VCaP (cell line): ENCODE measurements around the gene CYP2C8.
"Not testable (repeated sequence)": the region's sequence is repeated elsewhere in the genome, so short reads cannot be mapped to it uniquely, and the experiment has no call there.

Experiments used
- H3K27ac ChIP-seq: fragments of 450-650 bp; 2 replicates; pipeline ENCODE4 v1.5.1; 2017
- CTCF ChIP-seq: fragments of 450-650 bp; conservative IDR thresholded peaks from 2 replicates; pipeline ENCODE4 v1.5.1; 2017; ENCODE audit warnings: mild to moderate bottlenecking, moderate library complexity

The CYP2C8 gene

GRCh38 chr10:95069286-95069685, at the start of gene CYP2C8:
Gene CYP2C8 (minus strand): TSS chr10:95069497. CDS start chr10:95069402, 95 bp downstream.
- TF ChIP-seq CTCF, result no peak
- peak within 1 kb of the TSS; percentile 62; the same call in 1 of the 2 replicates for H3K27ac ChIP-seq

- no peak overlapping the region for H3K27ac ChIP-seq
- no peak for TF ChIP-seq CTCF
Observed at GRCh38 chr10:95116869-95117269, 47.6 kb upstream of the CYP2C8 start.

- H3K27ac ChIP-seq, result not testable (repeated sequence)
Observed at GRCh38 chr10:95110823-95111222, 41.5 kb upstream of the CYP2C8 start.

GRCh38 chr10:95097805-95098204, 28.5 kb upstream of the CYP2C8 start:
- H3K27ac ChIP-seq, result no peak overlapping the region
- TF ChIP-seq CTCF, result no peak

- TF ChIP-seq CTCF, result no peak
- no peak overlapping the region for H3K27ac ChIP-seq
Observed at GRCh38 chr10:95096143-95096542, 26.8 kb upstream of the CYP2C8 start.

GRCh38 chr10:95079626-95080025, 10.3 kb upstream of the CYP2C8 start:
- H3K27ac ChIP-seq, result not testable (repeated sequence)

GRCh38 chr10:95077556-95077955, 8.3 kb upstream of the CYP2C8 start:
- TF ChIP-seq CTCF, result no peak
- H3K27ac ChIP-seq, result no peak overlapping the region

- peak overlapping the region; percentile 62; the same call in 1 of the 2 replicates for H3K27ac ChIP-seq
- no peak for TF ChIP-seq CTCF
Observed at GRCh38 chr10:95071107-95071660, 1.9 kb upstream of the CYP2C8 start.

GRCh38 chr10:95064125-95064524, 5.2 kb downstream of the CYP2C8 start:
- H3K27ac ChIP-seq, result not testable (repeated sequence)
